ENCODE measurements around the gene FAM110D.

FAM110D gene

GRCh38 chr1:26158908-26159742, at the start of gene FAM110D:
TSS of gene FAM110D (plus strand) at chr1:26159079. CDS start at chr1:26161292, 2,213 bp downstream.
- in situ Hi-C loops (cut with MboI; ENCODE audit: low pct_unique_long_range_greater_than_20kb, low sequenced_read_pairs, unreplicated experiment), result no loop called here
- TF ChIP-seq CTCF (IDR thresholded peaks at IDR 0.05; ENCODE audit: extremely low read depth, insufficient read depth, missing control alignments), result no peak
- DNase-seq (ENCODE audit: low spot score), result no peak

- in situ Hi-C loops (cut with MboI; ENCODE audit: low pct_unique_long_range_greater_than_20kb, low sequenced_read_pairs, unreplicated experiment), result loop anchor here (5.0 kb wide), 1 partner anchor 38 kb away; no protein-coding TSS in a partner anchor
- DNase-seq (ENCODE audit: low spot score), result no peak
- no peak for TF ChIP-seq CTCF (IDR thresholded peaks at IDR 0.05; ENCODE audit: extremely low read depth, insufficient read depth, missing control alignments)
These were observed 49.4 kb upstream of the FAM110D start for GRCh38 chr1:26109229-26110164.

- in situ Hi-C loops (cut with MboI; ENCODE audit: low pct_unique_long_range_greater_than_20kb, low sequenced_read_pairs, unreplicated experiment), result no loop called here
- peak; percentile 89 for DNase-seq (ENCODE audit: low spot score)
- TF ChIP-seq CTCF (IDR thresholded peaks at IDR 0.05; ENCODE audit: extremely low read depth, insufficient read depth, missing control alignments), result no peak
These were observed 47.9 kb upstream of the FAM110D start for GRCh38 chr1:26110731-26111529.

- peak; percentile 95 for DNase-seq (ENCODE audit: low spot score)
- in situ Hi-C loops (cut with MboI; ENCODE audit: low pct_unique_long_range_greater_than_20kb, low sequenced_read_pairs, unreplicated experiment), result no loop called here
- TF ChIP-seq CTCF (IDR thresholded peaks at IDR 0.05; ENCODE audit: extremely low read depth, insufficient read depth, missing control alignments), result no peak
These were observed 47.1 kb upstream of the FAM110D start, which contains the start of gene PDIK1L for GRCh38 chr1:26111530-26112406. TSS of gene PDIK1L (plus strand) at chr1:26111824. CDS start at chr1:26114309, 2,485 bp downstream.

GRCh38 chr1:26112407-26112775, 46.5 kb upstream of the FAM110D start:
- peak; percentile 42 for DNase-seq (ENCODE audit: low spot score)
- in situ Hi-C loops (cut with MboI; ENCODE audit: low pct_unique_long_range_greater_than_20kb, low sequenced_read_pairs, unreplicated experiment), result no loop called here

More at GRCh38 chr1:26112407-26112775, 46.5 kb upstream of the FAM110D start:
- no peak for TF ChIP-seq CTCF (IDR thresholded peaks at IDR 0.05; ENCODE audit: extremely low read depth, insufficient read depth, missing control alignments)
